Germinal center (tissue), 1 donor: Measurements from ENCODE around the gene GPATCH2L.

Experiments
- DNase-seq: peaks from one replicate; pipeline ENCODE4 v3.0.0; 2012; ENCODE audit warnings: mixed read lengths, low spot score

Gene GPATCH2L

GRCh38 chr14:76151398-76152332, at the start of gene GPATCH2L:
GPATCH2L (plus strand) TSS chr14:76151922; CDS start chr14:76154364, 2,442 bp downstream.
- peak; percentile 99 for DNase-seq

- no peak for DNase-seq
These were observed 46.8 kb upstream of the GPATCH2L start for GRCh38 chr14:76104802-76105355.

- no peak for DNase-seq
These were observed 45.5 kb upstream of the GPATCH2L start for GRCh38 chr14:76106188-76106587.

- DNase-seq, result no peak
These were observed 42.4 kb upstream of the GPATCH2L start for GRCh38 chr14:76109087-76109880.

GRCh38 chr14:76112889-76113624, 38.7 kb upstream of the GPATCH2L start:
- DNase-seq, result no peak

GRCh38 chr14:76113691-76114090, 38.0 kb upstream of the GPATCH2L start:
- DNase-seq, result no peak

- DNase-seq, result no peak
These were observed 36.7 kb upstream of the GPATCH2L start for GRCh38 chr14:76115010-76115422.

GRCh38 chr14:76117789-76118484, 33.8 kb upstream of the GPATCH2L start:
- DNase-seq, result no peak

- DNase-seq, result no peak
These were observed 33.1 kb upstream of the GPATCH2L start for GRCh38 chr14:76118594-76118993.

- no peak for DNase-seq
These were observed 30.5 kb upstream of the GPATCH2L start for GRCh38 chr14:76121089-76121748.

GRCh38 chr14:76123426-76124225, 28.1 kb upstream of the GPATCH2L start:
- DNase-seq, result no peak

- DNase-seq, result no peak
These were observed 26.2 kb upstream of the GPATCH2L start for GRCh38 chr14:76125511-76125910.

GRCh38 chr14:76126076-76126475, 25.6 kb upstream of the GPATCH2L start:
- no peak for DNase-seq

- no peak for DNase-seq
These were observed 21.7 kb upstream of the GPATCH2L start for GRCh38 chr14:76129851-76130576.

GRCh38 chr14:76131071-76131965, 20.4 kb upstream of the GPATCH2L start:
- DNase-seq, result no peak

- DNase-seq, result no peak
These were observed 18.6 kb upstream of the GPATCH2L start for GRCh38 chr14:76133103-76133502.

- no peak for DNase-seq
These were observed 17.5 kb upstream of the GPATCH2L start for GRCh38 chr14:76134231-76134630.

- DNase-seq, result no peak
These were observed 16.0 kb upstream of the GPATCH2L start for GRCh38 chr14:76135722-76136121.
